Ovary (tissue), 3 donors: ENCODE results near the gene CCDC27.

ENCODE experiments used
- CTCF ChIP-seq, 3 donors: fragments of 450-650 bp in 2 of 3; fragments of 200-600 bp in 1 of 3; IDR thresholded peaks; one replicate each; pipeline versions ENCODE4 v1.5.1 to v1.8.0; 2016 to 2022; ENCODE audit warnings: antibody characterized with exemption in 3 of 3, mild to moderate bottlenecking in 1 of 3
- POLR2A ChIP-seq: fragments of 450-650 bp; IDR thresholded peaks from one replicate; pipeline ENCODE4 v1.6.1; 2017; ENCODE audit warnings: antibody characterized with exemption, mild to moderate bottlenecking, moderate library complexity
- donor health status: DM: no; HTN: no; CAD: no.

GRCh38 chr1:3785045-3785444 is 32.8 kb downstream of the CCDC27 start:
- TF ChIP-seq POLR2A (no peak), CTCF (IDR thresholded peaks at IDR 0.05) (no peak)
